LNCAP (cell line): ENCODE measurements around the gene GRIK2.

Experiments
- CTCF ChIP-seq: fragments of 450-650 bp; IDR thresholded peaks from 2 replicates; pipeline ENCODE4 v1.5.1; 2017; ENCODE audit warnings: mild to moderate bottlenecking

Gene GRIK2

GRCh38 chr6:101992286-101992685 lies 598.8 kb downstream of the GRIK2 start:
- TF ChIP-seq CTCF = no peak

- no peak for TF ChIP-seq CTCF
Observed at GRCh38 chr6:101994521-101994920, 601.0 kb downstream of the GRIK2 start.

- TF ChIP-seq CTCF = no peak
Observed at GRCh38 chr6:102015431-102015830, 621.9 kb downstream of the GRIK2 start.

GRCh38 chr6:102022281-102022680 lies 628.8 kb downstream of the GRIK2 start:
- TF ChIP-seq CTCF = no peak

- no peak for TF ChIP-seq CTCF
Observed at GRCh38 chr6:102022803-102023202, 629.3 kb downstream of the GRIK2 start.

- no peak for TF ChIP-seq CTCF
Observed at GRCh38 chr6:102023977-102024657, 630.6 kb downstream of the GRIK2 start.

- TF ChIP-seq CTCF = no peak
Observed at GRCh38 chr6:102026649-102027048, 633.1 kb downstream of the GRIK2 start.

- TF ChIP-seq CTCF = no peak
Observed at GRCh38 chr6:102028176-102028575, 634.7 kb downstream of the GRIK2 start.
